DND-41 (cell line): ENCODE data around the gene ZKSCAN5.

Experiments used
- EZH2 ChIP-seq: IDR thresholded peaks from 3 replicates; pipeline ENCODE4 v1.6.1; 2012; ENCODE audit warnings: borderline replicate concordance, low read depth, mild to moderate bottlenecking, moderate library complexity, low read length, inconsistent platforms; ENCODE audit not compliant: severe bottlenecking
- TF ChIP-seq, protein P1 (sequence below): IDR thresholded peaks from 2 replicates; pipeline ENCODE4 v1.5.1; 2012; ENCODE audit warnings: borderline replicate concordance, low read length, moderate library complexity, mild to moderate bottlenecking; ENCODE audit not compliant: poor library complexity, severe bottlenecking; ENCODE audit errors: extremely low read depth

DNA sequence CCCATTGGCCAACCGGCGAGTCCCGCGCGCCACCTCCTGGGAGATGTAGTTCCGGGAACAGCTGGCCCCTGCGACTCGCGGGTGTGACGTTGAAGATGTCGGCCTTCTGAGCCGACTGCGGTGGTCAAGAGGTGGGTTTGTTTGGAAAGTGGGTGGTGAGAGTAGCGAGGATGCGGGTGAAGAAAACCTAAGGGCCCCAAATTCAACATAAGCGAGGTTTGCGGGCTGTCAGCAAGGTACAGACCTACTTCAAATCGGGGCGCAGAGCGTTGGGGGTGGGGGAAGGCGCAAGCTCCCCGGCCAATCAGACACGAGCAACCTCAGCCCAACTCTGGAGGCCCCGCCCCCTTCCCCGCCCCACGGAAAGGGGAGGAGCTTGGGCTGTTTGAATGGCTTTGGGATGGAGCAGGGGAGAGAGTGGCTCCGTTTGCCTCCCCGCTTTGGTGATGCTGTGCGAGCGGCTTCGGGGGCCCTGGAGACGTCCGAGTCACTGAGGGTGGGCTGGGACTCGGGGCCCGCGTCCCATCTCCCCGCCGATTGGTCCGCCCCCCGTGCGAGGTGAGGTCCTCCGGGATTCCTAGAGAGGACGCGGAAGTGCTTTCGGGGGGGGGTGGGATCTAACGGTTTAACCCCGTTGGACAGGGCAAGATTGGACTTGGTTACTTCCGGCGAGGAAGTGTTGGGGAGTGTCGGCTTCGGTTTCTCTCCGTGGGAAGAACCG lies at the start of gene ZKSCAN5:
- TF ChIP-seq, protein P1, sequence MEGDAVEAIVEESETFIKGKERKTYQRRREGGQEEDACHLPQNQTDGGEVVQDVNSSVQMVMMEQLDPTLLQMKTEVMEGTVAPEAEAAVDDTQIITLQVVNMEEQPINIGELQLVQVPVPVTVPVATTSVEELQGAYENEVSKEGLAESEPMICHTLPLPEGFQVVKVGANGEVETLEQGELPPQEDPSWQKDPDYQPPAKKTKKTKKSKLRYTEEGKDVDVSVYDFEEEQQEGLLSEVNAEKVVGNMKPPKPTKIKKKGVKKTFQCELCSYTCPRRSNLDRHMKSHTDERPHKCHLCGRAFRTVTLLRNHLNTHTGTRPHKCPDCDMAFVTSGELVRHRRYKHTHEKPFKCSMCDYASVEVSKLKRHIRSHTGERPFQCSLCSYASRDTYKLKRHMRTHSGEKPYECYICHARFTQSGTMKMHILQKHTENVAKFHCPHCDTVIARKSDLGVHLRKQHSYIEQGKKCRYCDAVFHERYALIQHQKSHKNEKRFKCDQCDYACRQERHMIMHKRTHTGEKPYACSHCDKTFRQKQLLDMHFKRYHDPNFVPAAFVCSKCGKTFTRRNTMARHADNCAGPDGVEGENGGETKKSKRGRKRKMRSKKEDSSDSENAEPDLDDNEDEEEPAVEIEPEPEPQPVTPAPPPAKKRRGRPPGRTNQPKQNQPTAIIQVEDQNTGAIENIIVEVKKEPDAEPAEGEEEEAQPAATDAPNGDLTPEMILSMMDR: no peak
- no peak for TF ChIP-seq EZH2
